Mesothelial cell of epicardium (in vitro differentiated cells): ENCODE data around the gene DDX1. TPM values are rescaled to one million over a fixed set of nuclear protein-coding genes. Genes with fewer than 3 reads are reported as not detected.

Source experiments
- DNase-seq, 2 experiments: peaks; one replicate each; pipeline ENCODE4 v3.0.0; 2021; ENCODE audit warnings: low spot score in 2 of 2; ENCODE audit not compliant: unreplicated experiment in 2 of 2
- H3K27ac Mint-ChIP-seq: 2 replicates; pipeline ENCODE4 v1.8.0; 2021; ENCODE audit warnings: mixed read lengths
- H3K27me3 Mint-ChIP-seq: 2 replicates; pipeline ENCODE4 v1.8.0; 2021; ENCODE audit warnings: low read depth, mixed read lengths
- H3K36me3 Mint-ChIP-seq: 2 replicates; pipeline ENCODE4 v1.8.0; 2021; ENCODE audit warnings: mixed read lengths
- H3K4me1 Mint-ChIP-seq: 2 replicates; pipeline ENCODE4 v1.8.0; 2021; ENCODE audit warnings: mixed read lengths
- H3K4me3 Mint-ChIP-seq: 2 replicates; pipeline ENCODE4 v1.8.0; 2021; ENCODE audit warnings: mild to moderate bottlenecking, moderate library complexity, mixed read lengths
- H3K9me3 Mint-ChIP-seq: 2 replicates; pipeline ENCODE4 v1.8.0; 2021; ENCODE audit warnings: mixed read lengths
- total RNA-seq: library from RNA; stranded (reverse); gene quantifications from 3 replicates; pipeline ENCODE4 v1.2.1, GENCODE V29; 2021
- TF ChIP-seq, protein P1 (sequence below): fragments of 200-600 bp; sonication (generic); IDR thresholded peaks from one replicate; pipeline ENCODE4 v1.5.0; 2021; ENCODE audit warnings: antibody characterized with exemption; ENCODE audit not compliant: unreplicated experiment

DDX1 gene
- total RNA-seq, 1 donor from 2014 or later: 88.9 TPM

DNA sequence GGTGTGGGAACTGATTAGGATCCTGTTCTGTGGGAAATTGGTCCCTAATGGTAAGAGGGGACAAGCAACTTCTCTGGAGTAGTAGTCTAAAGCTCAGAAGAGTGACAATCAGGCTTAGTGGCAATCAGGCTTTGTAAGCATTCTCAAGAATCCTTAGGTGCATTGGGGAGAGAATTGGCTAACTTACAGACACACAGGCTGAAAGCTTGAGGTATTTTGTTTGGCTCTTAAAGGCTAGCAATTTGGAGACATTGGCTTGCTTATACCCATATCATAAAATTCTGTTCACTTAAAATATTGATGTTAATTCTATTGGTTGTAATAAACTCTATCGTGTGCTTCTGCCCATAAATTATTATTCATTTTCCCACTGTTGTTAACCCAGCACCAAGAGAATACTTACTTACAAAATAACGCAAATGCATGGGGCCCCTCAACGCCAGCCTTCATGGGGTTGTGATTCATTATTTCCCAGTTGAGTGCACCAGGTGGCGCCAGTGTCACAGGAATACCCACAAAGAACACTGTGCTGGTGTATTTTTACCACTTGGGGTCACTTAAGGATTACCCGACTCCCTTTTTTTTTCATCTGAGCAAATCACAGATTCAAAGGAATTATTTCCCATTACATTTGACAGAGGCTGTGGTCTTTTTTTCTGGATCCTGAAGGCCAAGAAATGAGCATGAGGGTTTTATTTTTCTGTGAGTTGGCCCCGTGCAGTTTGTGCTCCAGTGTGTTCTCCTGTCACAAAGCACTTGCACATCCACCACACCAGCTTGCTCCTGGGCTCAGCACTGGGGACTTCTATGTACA, 45.5 kb downstream of the DDX1 start:
- peaks cover 34% of the 10 kb centered on the region for H3K36me3 Mint-ChIP-seq
- peaks cover 11% of the 10 kb centered on the region for H3K9me3 Mint-ChIP-seq
- peak overlapping the region; percentile 94 for H3K27ac Mint-ChIP-seq
- DNase-seq: peak in 1 of 2 experiments; percentile 76
- no peak overlapping the region for H3K4me3 Mint-ChIP-seq
- TF ChIP-seq, protein P1, sequence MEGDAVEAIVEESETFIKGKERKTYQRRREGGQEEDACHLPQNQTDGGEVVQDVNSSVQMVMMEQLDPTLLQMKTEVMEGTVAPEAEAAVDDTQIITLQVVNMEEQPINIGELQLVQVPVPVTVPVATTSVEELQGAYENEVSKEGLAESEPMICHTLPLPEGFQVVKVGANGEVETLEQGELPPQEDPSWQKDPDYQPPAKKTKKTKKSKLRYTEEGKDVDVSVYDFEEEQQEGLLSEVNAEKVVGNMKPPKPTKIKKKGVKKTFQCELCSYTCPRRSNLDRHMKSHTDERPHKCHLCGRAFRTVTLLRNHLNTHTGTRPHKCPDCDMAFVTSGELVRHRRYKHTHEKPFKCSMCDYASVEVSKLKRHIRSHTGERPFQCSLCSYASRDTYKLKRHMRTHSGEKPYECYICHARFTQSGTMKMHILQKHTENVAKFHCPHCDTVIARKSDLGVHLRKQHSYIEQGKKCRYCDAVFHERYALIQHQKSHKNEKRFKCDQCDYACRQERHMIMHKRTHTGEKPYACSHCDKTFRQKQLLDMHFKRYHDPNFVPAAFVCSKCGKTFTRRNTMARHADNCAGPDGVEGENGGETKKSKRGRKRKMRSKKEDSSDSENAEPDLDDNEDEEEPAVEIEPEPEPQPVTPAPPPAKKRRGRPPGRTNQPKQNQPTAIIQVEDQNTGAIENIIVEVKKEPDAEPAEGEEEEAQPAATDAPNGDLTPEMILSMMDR: peak; percentile 94
- H3K27me3 Mint-ChIP-seq: no peaks in the 10 kb centered on the region
- H3K4me1 Mint-ChIP-seq: peaks cover 63% of the 10 kb centered on the region

DNA sequence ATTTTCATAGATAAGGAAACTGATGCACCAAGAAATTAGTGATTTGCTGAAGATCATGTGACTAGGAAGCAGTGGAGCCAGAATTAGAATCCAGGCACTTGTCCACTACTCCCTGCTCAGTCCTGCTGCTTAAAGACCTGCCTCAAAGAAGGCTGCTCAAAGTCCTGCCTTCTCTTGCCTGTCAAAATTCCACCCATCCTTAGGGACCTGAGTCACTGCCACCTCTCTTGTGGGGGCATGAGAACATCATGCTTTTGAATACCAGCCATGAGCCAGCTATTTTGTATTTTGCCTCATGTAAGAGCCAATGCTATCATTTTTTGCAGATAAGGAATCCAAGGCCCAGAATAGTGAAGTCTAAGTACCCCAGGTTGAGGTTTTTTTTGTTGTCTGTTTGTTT, 47.1 kb downstream of the DDX1 start:
- Mint-ChIP-seq H3K36me3 (peaks cover 24% of the 10 kb centered on the region), H3K27ac (peak overlapping the region; percentile 70), H3K27me3 (no peaks in the 10 kb centered on the region), H3K4me1 (peaks cover 71% of the 10 kb centered on the region), H3K9me3 (peaks cover 11% of the 10 kb centered on the region), H3K4me3 (no peak overlapping the region)
- TF ChIP-seq, protein P1: no peak
- no peak for DNase-seq

DNA sequence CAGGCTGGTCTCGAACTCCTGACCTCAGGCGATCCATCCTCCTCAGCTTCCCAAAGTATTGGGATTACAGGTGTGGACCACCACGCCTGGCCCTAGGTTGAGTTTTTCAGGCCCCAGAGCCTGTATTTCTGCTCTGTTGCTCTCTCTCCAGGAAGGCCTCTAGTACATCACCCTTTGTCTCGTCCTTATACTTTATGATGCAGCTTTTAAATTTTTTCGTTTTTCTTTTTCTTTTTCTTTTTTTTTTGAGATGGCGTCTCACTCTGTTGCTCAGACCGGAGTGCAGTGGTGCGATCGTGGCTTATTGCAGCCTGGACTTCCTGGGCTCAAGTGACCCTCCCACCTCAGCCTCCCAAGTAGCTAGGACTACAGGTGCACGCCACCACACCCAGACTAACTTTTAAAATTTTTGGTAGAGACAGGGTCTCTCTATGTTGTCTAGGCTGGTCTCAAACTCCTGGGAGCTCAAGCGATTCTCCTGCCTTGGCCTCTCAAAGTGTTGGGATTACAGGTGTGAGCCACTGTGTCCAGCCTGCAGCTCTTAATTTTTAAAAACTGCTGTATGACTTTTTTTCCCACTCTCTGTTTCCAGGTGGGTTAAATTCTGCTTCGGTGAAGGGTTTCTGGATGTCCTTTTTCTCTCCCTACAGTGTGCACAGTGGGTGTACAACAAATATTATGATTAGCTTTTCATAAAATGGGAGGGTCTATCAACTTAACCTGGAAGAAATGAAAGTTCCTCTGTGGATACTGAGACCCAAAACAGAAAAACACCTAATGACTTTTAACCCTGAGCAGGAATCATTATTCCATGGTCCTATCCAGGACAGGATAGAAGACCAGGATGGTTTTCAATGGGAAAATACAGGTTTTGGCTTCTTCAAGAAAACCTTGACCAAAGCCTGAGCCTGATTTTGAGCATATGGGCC, 47.9 kb downstream of the DDX1 start:
- Mint-ChIP-seq H3K4me1 (peaks cover 71% of the 10 kb centered on the region), H3K9me3 (peaks cover 11% of the 10 kb centered on the region), H3K27ac (peak overlapping the region; percentile 70), H3K36me3 (peaks cover 18% of the 10 kb centered on the region), H3K27me3 (no peaks in the 10 kb centered on the region), H3K4me3 (no peak overlapping the region)
- TF ChIP-seq, protein P1: no peak
- no peak for DNase-seq

DNA sequence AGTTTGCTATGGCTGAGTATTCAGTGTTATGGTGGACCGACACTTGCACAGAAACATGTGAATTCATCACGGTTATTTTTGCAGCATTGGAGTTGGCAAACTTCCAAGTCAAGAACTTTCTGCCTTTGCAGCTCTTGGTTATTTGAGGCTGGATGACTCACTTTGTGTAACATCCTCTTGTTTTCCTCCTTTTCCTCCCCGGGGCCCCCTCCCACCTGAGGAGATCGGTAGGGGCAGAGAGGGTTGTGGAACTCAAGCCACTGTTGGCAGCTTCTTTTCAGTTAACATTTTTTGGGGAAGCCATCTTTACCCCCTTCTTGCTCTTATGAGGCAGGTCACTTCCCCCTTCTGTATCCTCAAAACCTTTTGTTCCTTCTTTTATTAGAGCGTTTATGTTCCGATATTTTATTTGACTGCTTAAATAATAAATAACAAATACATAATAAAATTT, 48.6 kb downstream of the DDX1 start:
- no peak for DNase-seq
- TF ChIP-seq, protein P1: no peak
- H3K4me3 Mint-ChIP-seq: no peak overlapping the region
- H3K9me3 Mint-ChIP-seq: peaks cover 11% of the 10 kb centered on the region
- peaks cover 18% of the 10 kb centered on the region for H3K36me3 Mint-ChIP-seq
- peaks cover 65% of the 10 kb centered on the region for H3K4me1 Mint-ChIP-seq
- H3K27me3 Mint-ChIP-seq: no peaks in the 10 kb centered on the region
- H3K27ac Mint-ChIP-seq: peak overlapping the region; percentile 53

DNA sequence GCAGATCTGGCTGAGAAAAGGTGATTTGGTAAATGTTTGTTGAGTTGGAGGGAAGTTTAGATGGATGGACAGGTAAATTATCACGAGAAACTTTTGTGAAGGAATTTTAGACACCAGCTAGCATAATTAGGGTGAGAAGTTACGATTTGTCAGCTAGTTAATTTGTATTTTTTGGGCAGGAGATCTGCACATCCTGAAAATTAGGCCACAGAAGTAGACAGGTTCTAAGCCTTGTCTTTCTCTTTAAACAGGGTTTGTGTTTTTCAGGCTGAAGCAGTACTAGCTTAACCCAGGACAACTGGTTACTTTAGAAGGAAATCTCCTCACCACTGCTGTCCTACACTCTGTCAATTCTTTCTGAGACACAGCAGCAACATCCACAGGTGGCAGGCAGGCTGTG, 49.1 kb downstream of the DDX1 start:
- TF ChIP-seq, protein P1: no peak
- Mint-ChIP-seq H3K4me3 (no peak overlapping the region), H3K36me3 (peaks cover 18% of the 10 kb centered on the region), H3K27ac (peak overlapping the region; percentile 53), H3K27me3 (no peaks in the 10 kb centered on the region), H3K9me3 (peaks cover 11% of the 10 kb centered on the region), H3K4me1 (peaks cover 60% of the 10 kb centered on the region)
- DNase-seq: no peak
